ENCODE results near the gene ADH6. TPM values are rescaled to one million over a fixed set of nuclear protein-coding genes. Genes with fewer than 3 reads are reported as not detected.

ADH6 gene
- not detected in 2 replicates for total RNA-seq

DNA sequence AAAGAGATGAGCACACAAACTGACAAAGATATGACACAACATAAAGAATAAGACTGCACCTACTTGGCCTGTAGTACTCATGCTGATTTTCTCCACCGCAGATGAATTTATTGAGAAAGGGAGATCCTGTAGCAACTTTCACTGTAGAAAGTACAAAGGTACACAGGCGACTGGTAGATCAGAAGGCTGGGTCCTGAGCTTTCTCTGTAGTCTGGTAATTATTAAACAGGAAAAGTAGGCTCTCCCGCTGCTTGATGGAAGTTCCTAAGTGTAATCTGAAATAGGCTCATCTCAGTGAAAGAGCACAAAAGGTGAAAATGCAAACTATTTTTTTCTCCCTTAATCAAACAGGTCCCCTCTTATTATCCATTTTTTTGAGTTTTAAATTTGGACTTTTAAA, at the start of gene ADH6:
ADH6 (minus strand) TSS at position 175 of the 400 bp plus-strand sequence; CDS start at position 81, 94 bp downstream.

Other genes starting within 250 kb of the ADH6 start
- gene METAP1, start 223.5 kb downstream of the ADH6 start, total RNA-seq, result 27.4 and 74.9 TPM in 2 replicates
- 151 and 184 TPM in 2 replicates for gene ADH5, start 130.5 kb downstream of the ADH6 start, total RNA-seq
- gene ADH4, start 74.9 kb downstream of the ADH6 start, total RNA-seq, result not detected in 2 replicates
- not detected in 2 replicates for gene ADH1A, start 71.7 kb upstream of the ADH6 start, total RNA-seq
- not detected in 2 replicates for gene ADH1B, start 102.2 kb upstream of the ADH6 start, total RNA-seq
- gene ADH1C, start 133.5 kb upstream of the ADH6 start, total RNA-seq, result not detected in 2 replicates
- gene ADH7, start 216.1 kb upstream of the ADH6 start, total RNA-seq, result not detected in 2 replicates

All from placental pericyte (primary cell).